Stimulated activated CD4-positive, alpha-beta T cell treated with anti-CD3 and anti-CD28 coated beads, Interleukin-15, amount 100 ng/mL, for 1 hour (primary cell): ENCODE data around the gene SYTL1.

Source experiments
- DNase-seq, 2 donors: peaks; one replicate each; pipeline ENCODE4 v3.0.0-alpha.2; 2020; ENCODE audit warnings: low read depth in 1 of 2, low spot score in 1 of 2

Gene SYTL1

DNA sequence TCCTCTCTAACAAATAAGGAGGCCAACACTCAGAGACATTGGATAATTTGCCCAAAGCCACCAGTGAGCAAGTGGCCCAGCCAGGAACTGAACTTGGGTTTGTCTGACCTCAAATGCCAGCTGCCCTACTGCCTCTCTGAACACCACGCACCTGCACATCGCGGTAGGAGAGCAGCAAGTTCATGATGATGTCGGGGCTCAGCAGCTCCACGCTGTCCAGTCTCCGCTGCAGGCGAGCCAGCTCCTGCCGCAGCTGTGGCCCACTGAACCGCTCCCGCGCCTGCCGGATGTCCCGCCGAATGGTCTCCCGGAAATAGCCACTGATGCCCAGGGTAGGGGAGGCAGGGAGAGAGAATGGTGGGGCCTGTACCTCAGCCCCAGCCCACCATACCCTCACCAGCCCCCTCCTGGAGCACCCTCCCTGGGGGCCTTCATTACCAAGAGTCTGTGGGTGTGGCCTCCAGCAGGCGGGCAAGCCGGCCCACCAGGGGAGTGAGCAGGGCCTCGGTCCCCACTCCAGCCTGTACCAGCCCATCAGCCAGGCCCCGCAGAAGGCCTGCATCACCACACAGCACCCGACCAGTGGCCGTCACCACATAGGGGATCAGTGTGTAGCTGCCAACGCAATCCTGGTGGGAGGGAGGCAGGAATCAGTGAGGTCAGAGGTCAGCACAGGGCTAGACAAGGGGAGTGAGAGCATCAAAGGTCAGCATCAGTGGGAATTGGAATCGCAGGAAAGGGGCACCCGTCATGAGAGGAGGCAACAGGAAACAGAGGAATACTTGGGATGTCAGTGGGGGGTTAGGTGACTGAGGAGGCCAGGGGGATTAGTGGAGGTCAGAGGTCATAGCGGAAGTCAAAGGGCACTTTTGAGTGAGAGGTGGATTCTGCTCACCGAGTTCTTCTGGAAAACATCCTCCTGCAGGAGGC lies 22.2 kb downstream of the SYTL1 start:
- no peak for DNase-seq

DNA sequence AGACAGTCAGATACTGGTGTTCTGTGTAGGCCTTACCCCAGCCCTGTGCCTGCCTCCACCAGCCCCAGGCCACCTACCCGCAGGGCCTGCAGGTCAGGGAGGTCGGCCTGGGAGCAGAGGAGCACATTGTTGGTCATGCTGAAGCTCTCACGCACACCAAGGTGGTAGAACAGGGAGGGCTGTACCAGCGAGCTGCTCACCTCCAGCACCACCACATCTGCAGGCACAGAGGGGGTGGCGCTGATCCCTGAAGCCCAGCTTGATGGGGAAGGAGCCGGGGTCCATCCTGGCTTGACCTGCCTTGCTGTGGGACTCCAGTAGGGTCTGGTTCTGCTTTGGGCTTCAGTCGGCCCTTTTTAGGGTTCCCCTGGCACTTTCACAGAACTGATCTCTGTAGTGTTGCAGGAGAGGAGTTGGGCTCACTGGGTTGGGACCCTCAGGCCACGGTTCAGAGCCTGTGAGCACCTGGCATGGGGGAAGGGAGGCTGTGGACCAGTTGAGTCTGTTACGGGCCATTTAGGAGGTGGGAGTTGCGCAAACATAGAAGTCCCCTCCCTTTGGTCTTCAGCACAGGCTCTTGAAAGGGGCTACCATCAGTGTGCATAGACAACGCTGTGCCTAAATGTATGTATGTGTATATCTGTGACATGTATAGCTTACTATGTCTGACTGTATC lies 23.0 kb downstream of the SYTL1 start:
- no peak for DNase-seq

- DNase-seq: peak; percentile 59 to 68
Observed at GRCh38 chr1:27365372-27366112, 23.7 kb downstream of the SYTL1 start.

GRCh38 chr1:27366113-27366410 lies 24.2 kb downstream of the SYTL1 start:
- DNase-seq: peak in 1 of 2 donors; percentile 37

DNA sequence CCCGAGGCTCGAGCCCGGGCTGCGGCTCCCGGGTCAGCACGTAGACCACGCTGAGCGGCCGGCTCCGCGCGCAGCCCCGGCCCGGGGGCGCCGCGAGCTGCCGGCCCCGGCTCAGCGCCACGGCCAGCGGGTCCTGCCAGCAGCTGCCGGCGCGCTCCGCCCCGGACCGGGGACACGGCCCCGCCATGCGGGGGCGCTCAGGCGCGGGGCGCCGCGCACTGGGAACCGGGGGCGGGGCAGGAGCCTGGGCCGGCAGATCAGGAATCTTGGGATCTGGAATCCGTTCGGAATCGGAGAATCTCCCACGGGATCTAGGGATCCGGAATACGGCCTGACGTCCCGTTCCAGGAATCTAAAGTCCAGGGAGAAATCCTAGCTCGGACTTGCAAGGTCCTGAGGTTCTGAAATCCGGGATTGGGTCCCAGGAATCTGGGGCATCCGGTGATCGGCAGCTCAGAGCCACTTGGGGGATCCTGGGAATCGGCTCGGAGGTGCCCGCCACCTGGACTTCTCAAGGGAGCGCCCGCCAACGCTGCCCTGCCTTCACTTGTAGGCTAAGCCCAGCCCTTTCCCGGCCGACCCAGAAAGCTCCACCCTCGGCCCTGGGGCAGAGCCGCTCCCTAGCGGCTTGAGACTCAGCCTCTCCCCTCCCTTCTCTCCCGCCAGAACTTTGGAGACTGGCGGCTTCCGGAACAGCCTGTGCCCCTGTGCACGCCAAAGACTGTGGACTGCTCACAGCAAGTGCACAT lies 24.8 kb downstream of the SYTL1 start, which contains the start of gene MAP3K6:
TSS of gene MAP3K6 (minus strand) at position 551 of the 749 bp plus-strand sequence. CDS start at position 187, 364 bp downstream.
- DNase-seq: no peak

- DNase-seq: no peak
Observed at GRCh38 chr1:27367160-27367650, 25.4 kb downstream of the SYTL1 start.

- DNase-seq: no peak
Observed at GRCh38 chr1:27368869-27369582, 27.2 kb downstream of the SYTL1 start.

DNA sequence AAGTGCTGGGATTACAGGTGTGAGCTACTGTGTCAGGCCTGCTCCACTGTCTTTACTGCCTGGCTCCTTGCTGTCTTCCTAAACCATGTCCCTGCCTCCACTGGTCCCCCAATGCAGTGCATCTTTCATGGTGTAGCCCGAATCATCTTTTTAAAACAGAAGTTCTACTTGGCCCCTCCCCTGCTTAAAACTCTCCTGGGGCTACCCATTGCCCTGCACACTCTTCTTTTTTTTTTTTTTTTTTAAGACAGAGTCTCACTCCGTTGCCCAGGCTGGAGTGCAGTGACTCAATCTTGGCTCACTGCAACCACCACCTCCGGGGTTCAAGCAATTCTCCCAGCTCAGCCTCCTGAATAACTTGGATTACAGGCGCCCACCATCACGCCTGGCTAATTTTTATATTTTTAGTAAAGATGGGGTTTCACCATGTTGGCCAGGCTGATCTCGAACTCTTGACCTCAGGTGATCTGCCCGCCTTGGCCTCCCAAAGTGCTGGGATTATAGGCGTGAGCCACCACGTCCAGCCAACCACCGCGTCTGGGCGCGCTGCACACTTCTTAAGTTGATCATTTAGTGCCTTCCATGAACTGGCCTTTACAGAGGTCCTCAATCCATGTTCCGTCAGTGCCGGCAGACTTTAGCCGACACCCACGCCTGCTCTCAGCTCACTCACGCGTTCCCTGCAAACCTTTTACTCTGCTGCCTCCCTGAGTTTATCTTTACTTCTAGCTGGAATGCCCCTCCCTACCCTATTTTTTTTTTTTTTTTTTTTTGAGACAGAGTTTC lies 30.4 kb downstream of the SYTL1 start:
- no peak for DNase-seq

DNA sequence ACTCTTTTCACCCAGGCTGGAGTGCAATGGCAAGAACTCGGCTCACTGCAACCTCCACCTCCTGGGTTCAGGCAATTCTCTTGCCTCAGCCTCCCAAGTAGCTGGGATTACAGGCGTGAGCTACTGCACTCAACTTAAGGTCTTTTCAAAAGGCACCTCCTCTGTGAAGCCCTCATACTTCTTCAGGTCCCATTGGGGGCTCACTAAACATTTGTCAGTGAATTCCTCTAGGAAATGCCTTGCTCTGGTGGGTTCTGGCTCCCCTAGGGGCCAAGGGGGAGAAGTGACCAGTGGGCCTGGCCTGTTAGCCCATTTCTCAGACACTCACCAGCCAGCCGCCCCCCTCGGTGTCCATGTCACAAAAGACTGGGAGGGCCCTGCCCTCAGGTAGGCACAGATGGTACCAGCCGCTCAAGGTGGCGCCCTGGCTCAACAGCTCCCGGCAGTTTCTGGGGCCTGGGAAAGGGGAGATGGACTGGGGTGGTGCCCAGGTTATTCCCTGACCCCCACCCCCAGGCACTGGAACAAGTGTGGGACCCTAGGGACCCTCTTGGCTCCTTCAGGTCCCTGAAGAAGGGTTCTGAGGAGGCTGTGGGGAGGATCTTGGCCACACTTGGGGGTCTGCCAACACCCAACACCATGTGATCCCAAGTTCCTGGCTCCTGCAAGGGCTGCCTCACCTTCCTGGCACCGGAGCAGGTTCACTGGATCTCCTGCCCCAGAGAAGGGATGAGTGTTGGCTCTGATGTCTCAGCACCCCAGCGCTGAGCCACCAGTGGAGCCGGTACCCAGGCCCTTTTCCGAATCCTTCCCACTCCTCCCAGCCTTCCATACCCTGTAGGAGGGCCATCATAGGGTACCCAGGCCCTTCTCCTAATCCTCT lies 31.2 kb downstream of the SYTL1 start:
- DNase-seq: no peak

- no peak for DNase-seq
Observed at GRCh38 chr1:27374362-27375086, 32.7 kb downstream of the SYTL1 start, which contains the start of gene FCN3. FCN3 (minus strand) TSS chr1:27374824; CDS start chr1:27374818, 6 bp downstream.

DNA sequence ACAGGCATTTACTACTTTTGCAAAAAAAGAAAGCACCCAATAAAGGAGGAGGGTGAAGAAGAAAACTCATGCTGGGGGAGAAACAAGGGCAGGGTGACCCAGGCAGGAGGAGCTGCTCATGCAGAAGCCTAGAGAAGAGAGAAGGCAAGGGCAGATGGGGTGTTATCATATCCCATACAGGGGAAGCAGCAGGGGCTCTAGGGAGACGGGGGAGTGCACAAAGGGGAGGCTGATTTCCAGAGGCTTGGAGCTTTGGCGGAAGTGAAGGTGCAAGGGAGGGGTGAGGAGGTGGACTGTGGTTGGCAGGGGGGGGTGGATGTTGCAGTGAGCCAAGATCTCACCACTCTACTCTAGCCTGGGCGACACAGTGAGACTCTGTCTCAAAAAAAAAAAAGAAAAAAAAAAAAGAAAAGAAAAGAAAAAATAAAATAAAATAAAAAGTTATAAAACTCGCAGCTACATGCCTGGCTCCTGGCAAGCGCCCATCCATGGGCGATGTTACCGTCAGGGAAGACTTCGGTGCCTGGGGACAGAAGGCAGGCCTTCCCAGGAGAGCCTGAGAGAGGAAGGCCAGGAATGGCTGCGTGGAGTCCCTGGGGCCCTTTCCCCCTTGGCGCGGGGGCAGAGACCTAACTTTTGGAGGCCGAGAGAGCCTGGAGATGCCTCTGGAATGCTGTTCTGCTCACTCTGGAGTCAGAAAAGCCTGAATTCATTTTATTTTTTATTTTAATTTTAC lies 36.1 kb downstream of the SYTL1 start:
- DNase-seq: no peak

DNA sequence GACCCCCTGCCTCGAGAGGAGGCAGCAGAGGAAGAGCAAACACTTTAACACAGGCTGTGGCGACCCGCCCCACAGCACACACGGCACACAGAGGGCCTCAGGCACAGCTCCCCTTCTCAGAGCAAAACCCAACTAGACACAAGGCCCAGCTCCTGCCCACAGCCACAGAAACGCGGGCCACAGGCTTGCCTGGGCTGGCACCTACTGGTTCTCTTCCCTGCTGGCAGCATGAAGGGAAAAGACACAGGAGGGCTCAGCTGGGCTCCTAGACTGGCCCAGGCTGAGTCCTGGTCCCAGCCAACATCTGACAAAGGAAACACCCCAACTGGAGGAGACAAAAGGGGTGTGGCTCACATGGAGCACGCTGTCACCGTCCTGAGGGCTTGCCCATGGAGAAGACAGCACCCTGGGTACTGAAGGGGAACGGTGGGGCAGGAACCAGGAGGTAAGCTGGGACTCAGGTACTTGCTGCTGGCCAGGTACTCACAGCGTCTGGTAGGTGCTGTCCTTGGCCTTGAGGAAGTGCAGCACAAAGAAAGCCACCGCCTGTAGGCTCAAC lies 37.8 kb downstream of the SYTL1 start:
- DNase-seq: no peak

GRCh38 chr1:27380224-27380623 lies 38.4 kb downstream of the SYTL1 start:
- no peak for DNase-seq

DNA sequence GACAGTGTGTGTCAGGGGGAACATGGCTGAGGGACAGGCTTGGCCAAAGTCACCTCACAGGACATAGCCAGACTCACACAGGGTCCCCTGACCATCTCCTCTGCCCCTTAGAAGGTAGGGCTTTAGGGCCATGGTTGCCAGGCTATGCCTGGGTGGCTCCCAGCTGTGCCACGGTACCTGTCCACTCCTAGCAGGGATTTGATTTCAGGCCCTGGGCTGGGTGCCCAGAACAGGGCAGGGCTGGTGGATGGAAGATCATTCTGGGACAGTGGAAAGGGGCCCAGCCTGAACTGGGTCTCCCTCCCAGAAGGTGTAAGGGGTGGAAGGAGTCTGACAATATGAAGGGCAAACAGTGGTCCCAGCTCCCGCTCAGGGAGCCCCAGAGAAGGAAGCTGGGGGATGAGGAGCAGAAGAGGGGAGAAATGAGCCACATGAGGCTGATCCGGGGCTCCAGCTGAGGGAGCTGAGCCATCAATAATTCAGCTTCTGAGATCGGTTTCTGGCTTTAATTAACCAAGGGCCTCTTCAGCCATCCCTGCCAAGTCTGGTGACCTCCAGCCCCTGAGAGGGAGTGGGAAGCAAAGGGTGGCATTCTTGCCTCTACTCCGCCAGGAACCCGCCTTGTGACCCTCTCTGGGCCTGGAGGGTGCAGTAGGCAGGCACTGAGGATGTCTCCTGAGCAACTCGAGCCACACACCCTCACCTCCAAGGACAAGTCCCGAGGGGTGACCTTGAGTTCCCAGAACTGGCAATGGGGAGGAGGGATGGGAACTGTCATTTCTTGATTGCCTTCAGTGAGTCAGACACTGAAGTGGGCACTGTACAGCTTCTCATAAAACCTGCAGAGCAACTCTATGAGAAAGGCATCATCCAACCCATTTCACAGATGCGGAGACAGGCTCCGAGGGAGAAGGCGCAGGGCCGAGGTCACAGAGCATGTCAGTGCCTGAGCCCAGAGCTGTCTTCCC lies 39.2 kb downstream of the SYTL1 start:
- DNase-seq: no peak

DNA sequence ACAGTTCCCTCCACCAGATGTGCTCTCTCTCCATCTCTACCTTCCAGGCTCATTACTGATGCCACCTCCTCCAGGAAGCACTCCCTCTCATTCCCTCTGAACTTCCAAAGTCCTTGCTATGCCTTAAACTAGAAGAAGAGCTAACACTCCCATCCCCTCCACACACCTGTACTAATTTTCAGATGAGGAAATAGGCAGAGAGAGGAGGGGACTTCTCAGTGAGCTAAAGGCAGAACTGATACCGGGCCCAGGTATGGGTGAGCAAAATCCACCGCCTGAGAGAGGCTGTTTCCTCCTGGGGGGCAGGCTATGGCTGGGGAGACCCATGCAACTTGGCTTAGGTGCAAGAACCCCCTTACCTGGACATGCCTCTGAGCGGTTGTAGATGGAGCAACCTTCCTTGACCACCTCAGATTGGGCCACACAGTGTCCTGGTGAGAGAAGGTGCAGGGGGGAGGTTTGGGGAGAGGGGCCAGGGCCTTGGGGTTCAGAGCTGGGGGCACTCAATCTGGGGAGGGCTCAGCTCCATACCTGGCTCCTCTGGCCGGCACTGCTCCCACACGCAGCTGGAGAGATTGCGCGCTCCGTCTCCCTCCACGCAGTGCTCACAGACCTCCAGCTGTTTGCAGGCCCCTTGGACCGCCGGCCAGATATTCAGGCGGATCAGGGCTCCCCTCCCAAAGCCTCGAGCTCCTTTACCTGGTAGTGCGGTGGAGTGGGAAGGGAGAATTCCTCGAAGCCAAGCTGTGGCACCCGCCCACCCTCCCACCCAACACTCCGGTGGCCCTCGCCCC lies 40.3 kb downstream of the SYTL1 start:
- no peak for DNase-seq
